Endothelial cell of coronary artery (primary cell): ENCODE measurements around the gene RLN3. TPM values are rescaled to one million over a fixed set of nuclear protein-coding genes. Genes with fewer than 3 reads are reported as not detected.

Experiments
- total RNA-seq: library from RNA; depleted of rRNA; stranded (reverse); fragments of >200 nt; gene quantifications from 2 replicates; pipeline ENCODE4 v1.2.3, GENCODE V29; 2014

The RLN3 gene, protein sequence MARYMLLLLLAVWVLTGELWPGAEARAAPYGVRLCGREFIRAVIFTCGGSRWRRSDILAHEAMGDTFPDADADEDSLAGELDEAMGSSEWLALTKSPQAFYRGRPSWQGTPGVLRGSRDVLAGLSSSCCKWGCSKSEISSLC
- total RNA-seq, result not detected in 2 replicates

GRCh38 chr19:14027856-14028450, at the start of gene RLN3:
RLN3 (plus strand) TSS chr19:14028148; CDS start chr19:14028205, 57 bp downstream.

GRCh38 chr19:14006085-14006765, 21.7 kb upstream of the RLN3 start, which contains the start of gene RFX1:
RFX1 (minus strand) TSS chr19:14006320; CDS start chr19:13993843, 12,477 bp downstream.

DNA sequence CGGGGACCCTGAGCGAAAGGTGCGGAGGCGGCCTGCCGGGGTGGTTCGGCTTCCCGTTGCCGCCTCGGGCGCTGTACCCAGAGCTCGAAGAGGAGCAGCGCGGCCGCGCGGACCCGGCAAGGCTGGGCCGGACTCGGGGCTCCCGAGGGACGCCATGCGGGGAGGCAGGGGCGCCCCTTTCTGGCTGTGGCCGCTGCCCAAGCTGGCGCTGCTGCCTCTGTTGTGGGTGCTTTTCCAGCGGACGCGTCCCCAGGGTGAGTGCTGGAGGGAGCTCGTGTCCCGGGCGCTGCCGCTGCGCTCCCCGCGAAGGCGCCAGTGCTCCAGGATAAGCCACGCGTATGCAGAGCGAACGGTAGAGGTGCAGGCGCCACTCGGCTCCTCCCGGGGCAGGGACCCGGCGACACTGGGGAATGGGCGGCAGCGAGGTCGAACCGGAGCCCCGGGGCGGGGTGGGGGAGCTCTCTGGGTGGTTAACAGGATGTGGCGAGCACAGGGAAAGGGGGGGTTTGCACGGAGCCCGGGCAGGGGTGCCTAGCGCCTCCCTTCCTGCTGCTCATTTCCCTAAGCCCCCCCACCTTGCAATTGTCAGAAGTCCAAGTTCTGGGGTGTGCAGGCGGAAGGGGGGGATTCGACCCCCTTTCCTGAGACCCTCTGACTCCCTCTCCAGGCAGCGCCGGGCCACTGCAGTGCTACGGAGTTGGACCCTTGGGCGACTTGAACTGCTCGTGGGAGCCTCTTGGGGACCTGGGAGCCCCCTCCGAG, 4.0 kb downstream of the RLN3 start, which contains the start of gene IL27RA:
Gene IL27RA (plus strand): TSS at position 44 of the 762 bp plus-strand sequence. CDS start 111 bp downstream, at position 155.

GRCh38 chr19:14061751-14062557, 34.0 kb downstream of the RLN3 start, which contains the start of gene PALM3:
PALM3 (minus strand) TSS chr19:14062076; CDS start chr19:14061980, 96 bp downstream.

GRCh38 chr19:14072535-14073260, 44.8 kb downstream of the RLN3 start, which contains the start of gene MISP3:
MISP3 (plus strand) TSS chr19:14072786; CDS start chr19:14073310, 524 bp downstream.

Other genes starting within 250 kb of the RLN3 start
- gene ZSWIM4, start 232.7 kb upstream of the RLN3 start, total RNA-seq, result 9.8 and 16.5 TPM in 2 replicates
- gene NANOS3, start 151.0 kb upstream of the RLN3 start, total RNA-seq, result not detected in 2 replicates
- gene BRME1, start 122.0 kb upstream of the RLN3 start, total RNA-seq, result 0.54 and 0.66 TPM in 2 replicates
- 5.4 and 7.2 TPM in 2 replicates for gene CC2D1A, start 121.9 kb upstream of the RLN3 start, total RNA-seq
- gene PODNL1, start 89.7 kb upstream of the RLN3 start, total RNA-seq, result 0.09 TPM in 2 replicates
- 9.7 and 11.1 TPM in 2 replicates for gene DCAF15, start 75.6 kb upstream of the RLN3 start, total RNA-seq
- gene RFX1, start 21.8 kb upstream of the RLN3 start, total RNA-seq, result 2.8 and 3.4 TPM in 2 replicates
- gene IL27RA, start 3.6 kb downstream of the RLN3 start, total RNA-seq, result 5.9 and 8.5 TPM in 2 replicates
- gene PALM3, start 33.9 kb downstream of the RLN3 start, total RNA-seq, result under 0.01 and 0.18 TPM in 2 replicates
- gene MISP3, start 44.6 kb downstream of the RLN3 start, total RNA-seq, result 0.09 TPM in 2 replicates
- not detected in 2 replicates for gene C19orf67, start 57.6 kb downstream of the RLN3 start, total RNA-seq
- 17.1 and 24.1 TPM in 2 replicates for gene SAMD1, start 62.6 kb downstream of the RLN3 start, total RNA-seq
- gene PRKACA, start 89.6 kb downstream of the RLN3 start, total RNA-seq, result 35.7 and 45.3 TPM in 2 replicates
- 6.2 and 16.7 TPM in 2 replicates for gene ASF1B, start 108.4 kb downstream of the RLN3 start, total RNA-seq
- gene ADGRL1, start 178.0 kb downstream of the RLN3 start, total RNA-seq, result 1.7 and 3.7 TPM in 2 replicates